CD4-positive, alpha-beta T cell treated with Interleukin-15 for 1 hour (primary cell): ENCODE measurements around the gene IFT122.

Experiments
- DNase-seq: peaks from one replicate; pipeline ENCODE4 v3.0.0-alpha.2; 2020

The IFT122 gene

GRCh38 chr3:129559565-129560079 is 119.6 kb downstream of the IFT122 start:
- DNase-seq: no peak

- DNase-seq: no peak
These were observed 120.3 kb downstream of the IFT122 start for GRCh38 chr3:129560269-129560787.

GRCh38 chr3:129560911-129561594 is 121.0 kb downstream of the IFT122 start:
- no peak for DNase-seq

GRCh38 chr3:129561619-129562248 is 121.7 kb downstream of the IFT122 start:
- no peak for DNase-seq

- no peak for DNase-seq
These were observed 122.8 kb downstream of the IFT122 start for GRCh38 chr3:129562803-129563202.

- no peak for DNase-seq
These were observed 123.3 kb downstream of the IFT122 start for GRCh38 chr3:129563332-129563731.

- DNase-seq: no peak
These were observed 124.0 kb downstream of the IFT122 start for GRCh38 chr3:129563850-129564535.

GRCh38 chr3:129564981-129565644 is 125.1 kb downstream of the IFT122 start:
- no peak for DNase-seq

GRCh38 chr3:129565902-129566301 is 125.9 kb downstream of the IFT122 start:
- DNase-seq: no peak

GRCh38 chr3:129567176-129567705 is 127.2 kb downstream of the IFT122 start:
- no peak for DNase-seq

GRCh38 chr3:129567939-129568338 is 127.9 kb downstream of the IFT122 start:
- no peak for DNase-seq

- no peak for DNase-seq
These were observed 129.8 kb downstream of the IFT122 start for GRCh38 chr3:129569856-129570255.
